Keratinocyte (primary cell): ENCODE measurements around the gene TOMM22. TPM values are rescaled to one million over a fixed set of nuclear protein-coding genes. Genes with fewer than 3 reads are reported as not detected.

Source experiments
- DNase-seq: peaks from one replicate; pipeline ENCODE4 v3.0.0-alpha.2; 2011; ENCODE audit warnings: low read depth, missing footprints, low spot score
- FAIRE-seq: peaks from 2 replicates; lab custom pipeline; 2011; peaks lifted over from hg19 to GRCh38; lab: Jason Lieb, UNC
- H2AFZ ChIP-seq: 2 replicates; pipeline ENCODE4 v1.6.0; 2012; ENCODE audit warnings: low read length, control low read depth, inconsistent platforms; ENCODE audit not compliant: control insufficient read depth
- H3K27ac ChIP-seq: 2 replicates; pipeline ENCODE4 v1.5.1; 2011; ENCODE audit warnings: low read length; ENCODE audit not compliant: control insufficient read depth, insufficient read depth
- H3K27me3 ChIP-seq: 3 replicates; pipeline ENCODE4 v1.6.0; 2011; ENCODE audit warnings: low read length; ENCODE audit not compliant: control insufficient read depth, insufficient read depth; ENCODE audit errors: extremely low read depth
- H3K36me3 ChIP-seq, 2 experiments: 2 replicates in 1 of 2; 3 replicates in 1 of 2; pipeline ENCODE4 v1.5.1; 2011; ENCODE audit warnings: low read length in 2 of 2, mild to moderate bottlenecking in 1 of 2; ENCODE audit not compliant: control insufficient read depth in 2 of 2, insufficient read depth in 2 of 2; ENCODE audit errors: extremely low read depth in 1 of 2
- H3K4me1 ChIP-seq: 3 replicates; pipeline ENCODE4 v1.5.1; 2011; ENCODE audit warnings: low read length; ENCODE audit not compliant: control insufficient read depth, insufficient read depth; ENCODE audit errors: extremely low read depth
- H3K4me2 ChIP-seq: 3 replicates; pipeline ENCODE4 v1.6.0; 2011; ENCODE audit warnings: low read depth, low read length; ENCODE audit not compliant: control insufficient read depth, insufficient read depth; ENCODE audit errors: extremely low read depth
- H3K4me3 ChIP-seq, 3 experiments: fragments of 200-600 bp in 1 of 3; sonication (generic) in 1 of 3; 2 replicates in 2 of 3; 3 replicates in 1 of 3; pipeline ENCODE4 v1.5.1; 2011 to 2016; ENCODE audit warnings: low read length in 3 of 3, mild to moderate bottlenecking in 3 of 3, control low read depth in 2 of 3, inconsistent platforms in 1 of 3, low read depth in 1 of 3, mixed read lengths in 1 of 3, mixed run types in 1 of 3, moderate library complexity in 1 of 3; ENCODE audit not compliant: control insufficient read depth in 2 of 3, insufficient read depth in 2 of 3; ENCODE audit errors: extremely low read depth in 1 of 3
- H3K79me2 ChIP-seq: 2 replicates; pipeline ENCODE4 v1.6.0; 2012; ENCODE audit warnings: low read length; ENCODE audit not compliant: control insufficient read depth, insufficient read depth
- H3K9ac ChIP-seq: 3 replicates; pipeline ENCODE4 v1.6.0; 2011; ENCODE audit warnings: low read length; ENCODE audit not compliant: control insufficient read depth, insufficient read depth; ENCODE audit errors: extremely low read depth
- H3K9me1 ChIP-seq: 3 replicates; pipeline ENCODE4 v1.6.0; 2011; ENCODE audit warnings: low read length; ENCODE audit not compliant: control insufficient read depth, insufficient read depth; ENCODE audit errors: extremely low read depth
- H3K9me3 ChIP-seq: 2 replicates; pipeline ENCODE4 v1.5.1; 2012; ENCODE audit warnings: low read depth, low read length; ENCODE audit not compliant: control insufficient read depth
- H4K20me1 ChIP-seq: 3 replicates; pipeline ENCODE4 v1.6.0; 2011; ENCODE audit warnings: low read length; ENCODE audit not compliant: control insufficient read depth, insufficient read depth; ENCODE audit errors: extremely low read depth
- CTCF ChIP-seq, 3 experiments: IDR thresholded peaks in 1 of 3; conservative IDR thresholded peaks in 1 of 3; optimal IDR thresholded peaks in 1 of 3; 2 replicates in 2 of 3; 3 replicates in 1 of 3; pipeline versions ENCODE3 to v1.5.1; 2011; ENCODE audit warnings: low read length in 3 of 3, mild to moderate bottlenecking in 3 of 3, moderate library complexity in 2 of 3, control low read depth in 1 of 3, inconsistent platforms in 1 of 3; ENCODE audit not compliant: insufficient read depth in 2 of 3; ENCODE audit errors: extremely low read depth in 1 of 3
- EZH2 ChIP-seq: IDR thresholded peaks from one replicate; pipeline ENCODE4 v1.6.1; 2012; ENCODE audit warnings: inconsistent platforms, mild to moderate bottlenecking, low read length, moderate library complexity
- dilution Hi-C: fragments of 300-500 bp; cut with MboI; formaldehyde crosslinking; loops from one replicate; pipeline ENCODE4 v1.7.0; 2020; ENCODE audit warnings: low sequenced_read_pairs; ENCODE audit not compliant: extremely low pct_ligation_motif_present
- polyA plus RNA-seq, 5 experiments: library from polyadenylated mRNA; depleted of rRNA in 3 of 5; stranded (reverse) in 3 of 5; stranded (forward) in 1 of 5; unstranded in 1 of 5; fragments of >200 nt; gene quantifications; 1 replicate in 1 of 5; 2 replicates in 3 of 5; 3 replicates in 1 of 5; pipeline versions ENCODE4 v1.2.1 to v1.2.3, GENCODE V29; 2011 to 2012; ENCODE audit warnings: missing spikeins in 2 of 5, low read depth in 1 of 5, low replicate concordance in 1 of 5

TOMM22 gene
- polyA plus RNA-seq, 1 donor (not counting 4 experiments of a cell fraction or from before 2014, with no cell fraction given) = 81.8 TPM

- Histone ChIP-seq H3K4me3 (peak within 1 kb of the TSS; percentile 63 to 79 (median 73)), H3K9ac (peak within 1 kb of the TSS; percentile 98), H3K9me3 (no peaks in the 10 kb centered on the region), H4K20me1 (no peaks in the 10 kb centered on the region), H3K4me2 (peak within 1 kb of the TSS; percentile 88), H3K4me1 (peaks cover 11% of the 10 kb centered on the region), H3K27me3 (no peaks in the 10 kb centered on the region), H2AFZ (peak within 1 kb of the TSS; percentile 99), H3K79me2 (peaks cover 11% of the 10 kb centered on the region), H3K27ac (peak within 1 kb of the TSS; percentile 100), H3K9me1 (no peaks in the 10 kb centered on the region), H3K36me3 (no peaks in the 10 kb centered on the region)
- TF ChIP-seq CTCF (optimal IDR thresholded peaks at IDR 0.05 in 1 of 3, IDR thresholded peaks at IDR 0.05 in 1 of 3, conservative IDR thresholded peaks at IDR 0.05 in 1 of 3; ENCODE audit: extremely low read depth in 1 of 3, insufficient read depth in 2 of 3, low read length in 3 of 3) (no peak), EZH2 (no peak)
- DNase-seq = peak; percentile 30
- peak; percentile 69 for FAIRE-seq
- dilution Hi-C loops = no loop called here
Observed at GRCh38 chr22:38656256-38657044, 25.3 kb upstream of the TOMM22 start, which contains the start of the genes CBY1 and FAM227A. Gene CBY1 (plus strand): TSS chr22:38656638. CDS start chr22:38668055, 11,417 bp downstream. Gene FAM227A (minus strand): TSS chr22:38656392. CDS start chr22:38650168, 6,224 bp downstream.

GRCh38 chr22:38657045-38657909, 24.5 kb upstream of the TOMM22 start:
- Histone ChIP-seq H3K9ac (peak overlapping the region; percentile 98), H3K27me3 (no peaks in the 10 kb centered on the region), H3K4me1 (peaks cover 11% of the 10 kb centered on the region), H3K4me2 (peak overlapping the region; percentile 88), H2AFZ (peak overlapping the region; percentile 99), H3K27ac (peak overlapping the region; percentile 100), H3K4me3 (peak overlapping the region; percentile 63 to 79 (median 73)), H3K9me1 (no peaks in the 10 kb centered on the region), H3K79me2 (peaks cover 11% of the 10 kb centered on the region), H3K36me3 (peaks cover 0 to 3% of the 10 kb centered on the region in 2 experiments), H3K9me3 (no peaks in the 10 kb centered on the region), H4K20me1 (no peaks in the 10 kb centered on the region)
- DNase-seq (no peak), FAIRE-seq (peak; percentile 44)
- TF ChIP-seq CTCF (optimal IDR thresholded peaks at IDR 0.05 in 1 of 3, IDR thresholded peaks at IDR 0.05 in 1 of 3, conservative IDR thresholded peaks at IDR 0.05 in 1 of 3; ENCODE audit: extremely low read depth in 1 of 3, insufficient read depth in 2 of 3, low read length in 3 of 3) (no peak), EZH2 (no peak)
- dilution Hi-C loops = no loop called here
